Nephron progenitor cell (in vitro differentiated cells): ENCODE data around the gene DAB2.

ENCODE experiments used
- DNase-seq: peaks from one replicate; pipeline ENCODE4 v3.0.0; 2021
- H3K27ac Mint-ChIP-seq: 2 replicates; pipeline ENCODE4 v1.8.0; 2021; ENCODE audit warnings: mild to moderate bottlenecking, moderate library complexity, mixed read lengths
- H3K27me3 Mint-ChIP-seq: 2 replicates; pipeline ENCODE4 v1.8.0; 2021; ENCODE audit warnings: mild to moderate bottlenecking, low read depth, mixed read lengths; ENCODE audit not compliant: poor library complexity
- H3K36me3 Mint-ChIP-seq: 2 replicates; pipeline ENCODE4 v1.8.0; 2021; ENCODE audit warnings: low read depth, mixed read lengths
- H3K4me1 Mint-ChIP-seq: 2 replicates; pipeline ENCODE4 v1.8.0; 2021; ENCODE audit warnings: mixed read lengths
- H3K4me3 Mint-ChIP-seq: 2 replicates; pipeline ENCODE4 v1.8.0; 2021; ENCODE audit warnings: mild to moderate bottlenecking, moderate library complexity, mixed read lengths
- H3K9me3 Mint-ChIP-seq: 2 replicates; pipeline ENCODE4 v1.8.0; 2021; ENCODE audit warnings: mild to moderate bottlenecking, moderate library complexity, mixed read lengths
- CTCF ChIP-seq: fragments of 200-600 bp; sonication (generic); IDR thresholded peaks from 2 replicates; pipeline ENCODE4 v1.5.0; 2021; ENCODE audit warnings: antibody characterized with exemption

DAB2 gene

GRCh38 chr5:39323542-39323941 is 101.2 kb downstream of the DAB2 start:
- H3K27me3 Mint-ChIP-seq = no peaks in the 10 kb centered on the region
- no peak for DNase-seq
- H3K27ac Mint-ChIP-seq = no peak overlapping the region
- no peak for TF ChIP-seq CTCF
- no peak overlapping the region for H3K4me3 Mint-ChIP-seq
- H3K9me3 Mint-ChIP-seq = no peaks in the 10 kb centered on the region
- no peaks in the 10 kb centered on the region for H3K4me1 Mint-ChIP-seq
- H3K36me3 Mint-ChIP-seq = no peaks in the 10 kb centered on the region
